ENCODE measurements around the gene EVA1A.

EVA1A gene

DNA sequence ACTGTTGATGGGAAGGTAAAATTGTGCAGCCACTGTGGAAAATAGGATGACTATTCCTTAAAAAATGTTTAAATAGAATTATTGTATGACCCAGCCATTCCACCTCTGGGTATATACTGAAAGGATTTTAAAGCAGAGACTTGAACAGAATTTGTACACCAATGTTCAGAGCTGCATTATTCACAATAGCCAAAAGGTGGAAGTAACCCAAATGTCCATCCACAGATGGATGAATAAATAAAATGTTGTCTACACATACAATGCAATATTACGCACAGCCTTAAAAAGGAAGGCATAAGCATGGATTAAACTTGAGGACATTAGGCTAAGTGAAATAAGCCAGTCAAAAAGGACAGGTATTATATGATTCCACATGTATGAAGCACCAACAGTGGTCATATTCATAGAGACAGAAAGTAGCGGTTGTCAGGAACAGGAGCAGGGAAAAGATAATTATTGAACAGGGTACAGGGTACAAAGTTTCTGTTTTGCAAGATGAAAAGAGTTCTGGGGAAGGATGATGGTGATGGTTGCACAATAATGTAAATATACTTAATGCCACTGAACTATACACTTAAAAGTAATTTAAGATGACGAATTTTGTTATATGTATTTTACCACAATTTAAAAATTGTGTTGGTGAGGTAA is 39.4 kb downstream of the EVA1A start:
- TF ChIP-seq, protein P1, sequence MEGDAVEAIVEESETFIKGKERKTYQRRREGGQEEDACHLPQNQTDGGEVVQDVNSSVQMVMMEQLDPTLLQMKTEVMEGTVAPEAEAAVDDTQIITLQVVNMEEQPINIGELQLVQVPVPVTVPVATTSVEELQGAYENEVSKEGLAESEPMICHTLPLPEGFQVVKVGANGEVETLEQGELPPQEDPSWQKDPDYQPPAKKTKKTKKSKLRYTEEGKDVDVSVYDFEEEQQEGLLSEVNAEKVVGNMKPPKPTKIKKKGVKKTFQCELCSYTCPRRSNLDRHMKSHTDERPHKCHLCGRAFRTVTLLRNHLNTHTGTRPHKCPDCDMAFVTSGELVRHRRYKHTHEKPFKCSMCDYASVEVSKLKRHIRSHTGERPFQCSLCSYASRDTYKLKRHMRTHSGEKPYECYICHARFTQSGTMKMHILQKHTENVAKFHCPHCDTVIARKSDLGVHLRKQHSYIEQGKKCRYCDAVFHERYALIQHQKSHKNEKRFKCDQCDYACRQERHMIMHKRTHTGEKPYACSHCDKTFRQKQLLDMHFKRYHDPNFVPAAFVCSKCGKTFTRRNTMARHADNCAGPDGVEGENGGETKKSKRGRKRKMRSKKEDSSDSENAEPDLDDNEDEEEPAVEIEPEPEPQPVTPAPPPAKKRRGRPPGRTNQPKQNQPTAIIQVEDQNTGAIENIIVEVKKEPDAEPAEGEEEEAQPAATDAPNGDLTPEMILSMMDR (conservative IDR thresholded peaks at IDR 0.05; ENCODE audit: control insufficient read depth, insufficient read depth, low read depth, low read length): no peak
- DNase-seq (ENCODE audit: low read depth): no peak
- no peak overlapping the region for H3K4me3 ChIP-seq (ENCODE audit: control insufficient read depth, low read depth, low read length)

DNA sequence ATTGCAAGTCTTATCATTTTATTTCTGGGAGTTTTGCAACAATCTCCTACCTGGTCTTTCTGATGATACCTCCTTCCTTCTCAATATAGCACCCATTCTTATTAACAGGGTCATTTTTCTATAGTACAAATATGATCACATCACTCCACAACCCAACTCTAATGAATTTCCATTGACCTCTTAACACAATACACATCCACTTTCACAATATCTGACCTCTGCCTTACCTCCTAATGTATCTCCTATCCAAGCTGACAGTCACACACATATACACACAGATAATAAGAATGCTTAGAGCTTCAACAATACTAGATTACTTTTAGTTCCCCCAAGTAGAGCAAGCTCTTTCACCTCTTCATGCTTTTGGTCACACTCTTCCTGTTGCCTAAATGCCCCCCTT is 40.9 kb downstream of the EVA1A start:
- no peak for DNase-seq (ENCODE audit: low read depth)
- TF ChIP-seq, protein P1 (conservative IDR thresholded peaks at IDR 0.05; ENCODE audit: control insufficient read depth, insufficient read depth, low read depth, low read length): no peak
- H3K4me3 ChIP-seq (ENCODE audit: control insufficient read depth, low read depth, low read length): no peak overlapping the region

DNA sequence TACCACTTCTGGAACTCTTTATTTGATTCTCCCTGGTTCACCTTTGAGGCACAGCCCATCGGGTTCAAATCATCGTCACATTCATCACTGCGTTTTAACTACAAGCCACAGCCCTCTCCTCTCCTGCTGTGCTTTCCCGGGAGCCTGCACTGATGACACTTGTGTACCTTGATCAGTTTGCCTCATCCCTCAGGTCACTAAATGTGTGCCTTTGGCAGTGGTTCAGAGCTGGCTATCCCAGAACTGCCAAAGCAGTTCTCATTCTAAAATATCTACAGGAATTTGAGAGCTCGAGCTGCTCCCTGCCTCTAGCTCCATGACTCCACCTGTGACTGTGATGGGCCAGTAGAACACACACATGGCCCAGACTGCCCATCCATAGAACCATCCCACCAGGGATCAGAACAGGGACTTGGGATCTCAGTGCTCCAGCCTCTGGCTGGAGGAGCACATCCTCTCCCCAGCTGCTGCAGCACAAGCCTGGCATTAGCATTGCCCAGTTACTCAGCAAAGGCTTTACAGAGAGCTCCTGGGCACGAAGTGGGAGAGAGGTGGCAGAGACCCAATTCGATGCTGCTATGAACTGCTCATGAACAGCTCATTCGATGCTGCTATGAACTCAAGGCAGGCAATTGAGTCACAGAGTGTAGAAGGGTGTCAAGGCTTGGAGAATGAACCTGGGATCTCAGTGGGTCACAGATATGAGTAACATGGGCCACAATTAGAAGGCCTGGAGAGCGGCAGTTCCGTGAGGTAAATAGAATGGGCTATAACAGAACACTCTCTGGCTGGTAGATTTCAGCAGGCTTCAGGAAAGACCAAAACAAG is 41.9 kb downstream of the EVA1A start:
- H3K4me3 ChIP-seq (ENCODE audit: control insufficient read depth, low read depth, low read length): no peak overlapping the region
- DNase-seq (ENCODE audit: low read depth): peak; percentile 31

DNA sequence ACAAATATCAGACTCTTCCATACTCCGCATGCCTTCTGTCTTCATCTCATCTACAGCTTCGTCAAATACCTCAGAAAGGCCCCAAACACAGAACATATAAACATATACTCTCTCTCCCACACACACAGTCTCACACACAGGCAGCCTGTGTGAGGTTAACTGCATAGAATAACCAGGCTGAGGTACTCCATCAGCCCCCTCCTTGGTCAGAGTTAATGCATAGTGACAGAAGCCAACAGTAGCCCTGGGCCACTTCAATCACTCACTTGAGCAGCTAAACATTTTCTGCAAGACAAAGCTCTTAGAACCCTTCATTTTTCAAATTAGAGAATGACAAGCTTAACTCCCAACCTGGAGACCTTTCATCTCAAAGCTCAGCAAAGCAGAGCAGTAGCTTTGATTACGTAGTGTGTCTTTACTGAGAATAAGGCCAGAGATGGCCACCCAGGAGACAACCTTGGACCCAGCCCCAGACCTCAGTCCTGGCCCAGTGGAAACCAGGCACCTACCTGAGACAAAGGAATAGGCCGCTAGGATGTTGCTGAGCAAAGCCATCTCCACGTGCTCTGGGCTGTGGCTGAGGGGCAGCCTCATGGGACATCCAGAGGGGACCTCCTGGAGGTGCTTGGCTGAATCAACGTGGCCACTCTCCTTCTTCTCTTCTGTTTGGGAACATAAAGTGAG is 43.0 kb downstream of the EVA1A start:
- H3K4me3 ChIP-seq (ENCODE audit: control insufficient read depth, low read depth, low read length): no peak overlapping the region
- TF ChIP-seq, protein P1 (conservative IDR thresholded peaks at IDR 0.05; ENCODE audit: control insufficient read depth, insufficient read depth, low read depth, low read length): no peak
- DNase-seq (ENCODE audit: low read depth): no peak

More for the DNA sequence above, 41.9 kb downstream of the EVA1A start:
- TF ChIP-seq, protein P1 (conservative IDR thresholded peaks at IDR 0.05; ENCODE audit: control insufficient read depth, insufficient read depth, low read depth, low read length): no peak

DNA sequence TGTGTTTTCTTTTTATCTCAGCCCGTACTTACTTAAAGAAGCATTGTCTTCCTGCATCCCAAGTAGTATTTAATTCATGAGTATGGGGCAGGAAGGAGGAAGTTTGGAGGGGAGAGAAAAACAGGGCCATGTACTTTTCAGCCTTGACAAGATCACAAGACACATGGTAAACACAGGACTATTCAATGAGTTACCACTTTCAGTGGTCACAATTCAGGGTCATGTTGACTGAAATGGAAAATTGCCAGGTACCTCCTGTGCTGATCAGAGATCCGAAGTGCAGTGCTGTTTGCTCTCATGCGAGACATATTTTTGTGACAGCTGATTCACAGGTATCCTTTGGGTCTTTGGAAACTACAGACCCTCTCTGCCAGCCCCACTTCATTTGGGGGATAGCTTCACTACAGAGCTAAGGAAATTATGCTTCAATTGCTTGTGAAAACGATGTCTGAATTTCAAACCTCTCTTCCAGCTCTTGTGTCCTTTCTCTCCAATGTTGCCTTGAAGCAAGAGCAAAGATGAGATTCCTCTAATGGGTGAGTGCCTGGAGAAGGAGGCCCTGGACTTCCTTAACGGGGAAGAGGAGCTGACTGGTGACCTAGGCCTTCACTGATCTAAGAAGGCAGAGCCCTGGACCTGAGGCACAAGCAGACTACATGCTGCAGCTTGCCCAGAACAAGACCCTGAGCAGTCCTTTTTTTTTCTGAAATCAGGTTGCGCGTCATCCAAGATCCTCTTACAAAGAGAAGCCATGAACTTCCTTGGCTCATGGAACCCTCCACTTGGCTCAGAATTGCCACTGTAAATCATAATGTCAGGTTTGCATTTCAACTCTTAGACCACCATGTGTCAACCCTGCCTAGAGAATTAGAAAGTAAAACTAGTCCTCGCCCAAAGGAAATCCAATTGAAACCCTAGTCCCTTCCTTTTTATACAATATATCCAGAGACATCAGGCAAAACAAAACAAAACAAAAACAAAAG is 44.1 kb downstream of the EVA1A start:
- TF ChIP-seq, protein P1 (conservative IDR thresholded peaks at IDR 0.05; ENCODE audit: control insufficient read depth, insufficient read depth, low read depth, low read length): no peak
- H3K4me3 ChIP-seq (ENCODE audit: control insufficient read depth, low read depth, low read length): no peak overlapping the region
- peak; percentile 33 for DNase-seq (ENCODE audit: low read depth)
